Smooth muscle cell (in vitro differentiated cells): ENCODE results near the gene ADAMTSL3. TPM values are rescaled to one million over a fixed set of nuclear protein-coding genes. Genes with fewer than 3 reads are reported as not detected.

Experiments
- DNase-seq: peaks from one replicate; lab custom pipeline; 2025; ENCODE audit not compliant: unreplicated experiment; lab: John Stamatoyannopoulos, UW
- H2AFZ ChIP-seq: fragments of 200-600 bp; sonication (generic); 2 replicates; pipeline ENCODE4 v1.6.0; 2016; ENCODE audit warnings: antibody characterized with exemption, low read depth, mild to moderate bottlenecking
- H3F3A ChIP-seq: fragments of 200-600 bp; sonication (generic); 2 replicates; pipeline ENCODE4 v1.6.0; 2017; ENCODE audit warnings: antibody characterized with exemption, low read depth
- H3K27ac ChIP-seq: fragments of 200-600 bp; sonication (generic); 2 replicates; pipeline ENCODE4 v1.5.1; 2016; ENCODE audit warnings: low read depth, mild to moderate bottlenecking
- H3K27me3 ChIP-seq: fragments of 200-600 bp; sonication (generic); 2 replicates; pipeline ENCODE4 v1.6.1; 2016; ENCODE audit warnings: low read depth, mild to moderate bottlenecking
- H3K36me3 ChIP-seq: fragments of 200-600 bp; sonication (generic); 2 replicates; pipeline ENCODE4 v1.5.1; 2016; ENCODE audit warnings: low read depth
- H3K4me1 ChIP-seq: fragments of 200-600 bp; sonication (generic); 2 replicates; pipeline ENCODE4 v1.5.1; 2016; ENCODE audit warnings: low read depth
- H3K4me2 ChIP-seq: fragments of 200-600 bp; sonication (generic); 2 replicates; pipeline ENCODE4 v1.6.0; 2016; ENCODE audit warnings: mild to moderate bottlenecking
- H3K4me3 ChIP-seq: fragments of 200-600 bp; sonication (generic); 2 replicates; pipeline ENCODE4 v1.5.1; 2016; ENCODE audit warnings: mild to moderate bottlenecking
- H3K79me2 ChIP-seq: fragments of 200-600 bp; sonication (generic); 2 replicates; pipeline ENCODE4 v1.6.0; 2016; ENCODE audit warnings: low read depth, mild to moderate bottlenecking
- H3K9ac ChIP-seq: fragments of 200-600 bp; sonication (generic); 2 replicates; pipeline ENCODE4 v1.6.0; 2016; ENCODE audit warnings: low read depth
- H3K9me3 ChIP-seq: fragments of 200-600 bp; sonication (generic); replicated peaks from 2 replicates; pipeline ENCODE4 v1.5.1; 2016; ENCODE audit warnings: low read depth
- H4K20me1 ChIP-seq: fragments of 200-600 bp; sonication (generic); 2 replicates; pipeline ENCODE4 v1.6.0; 2016; ENCODE audit warnings: low read depth
- WGBS: methylation state at CpG from one replicate; pipeline ENCODE4 v1.1.7; 2016; ENCODE audit warnings: low lambda C conversion rate; 5-methylcytosine and 5-hydroxymethylcytosine counted together
- polyA plus RNA-seq: library from polyadenylated mRNA; unstranded; fragments of >200 nt; fragmentation: Nextera tagmentation; extraction: Ambion mirVana; gene quantifications from 2 replicates; pipeline ENCODE4 v1.2.1, GENCODE V29; 2016
- total RNA-seq: library from RNA; depleted of rRNA; stranded (reverse); fragments of >200 nt; gene quantifications from 2 replicates; pipeline ENCODE4 v1.2.3, GENCODE V29; 2014
- TF ChIP-seq, protein P1 (sequence below): fragments of 200-600 bp; sonication (generic); IDR thresholded peaks from 2 replicates; pipeline ENCODE4 v1.5.1; 2017; ENCODE audit warnings: borderline replicate concordance, mild to moderate bottlenecking, antibody characterized with exemption; ENCODE audit not compliant: insufficient read depth, poor library complexity, severe bottlenecking

ADAMTSL3 gene
- total and polyA plus RNA-seq, 2 experiments from 2014 or later = 0.17 to 0.22 TPM

DNA sequence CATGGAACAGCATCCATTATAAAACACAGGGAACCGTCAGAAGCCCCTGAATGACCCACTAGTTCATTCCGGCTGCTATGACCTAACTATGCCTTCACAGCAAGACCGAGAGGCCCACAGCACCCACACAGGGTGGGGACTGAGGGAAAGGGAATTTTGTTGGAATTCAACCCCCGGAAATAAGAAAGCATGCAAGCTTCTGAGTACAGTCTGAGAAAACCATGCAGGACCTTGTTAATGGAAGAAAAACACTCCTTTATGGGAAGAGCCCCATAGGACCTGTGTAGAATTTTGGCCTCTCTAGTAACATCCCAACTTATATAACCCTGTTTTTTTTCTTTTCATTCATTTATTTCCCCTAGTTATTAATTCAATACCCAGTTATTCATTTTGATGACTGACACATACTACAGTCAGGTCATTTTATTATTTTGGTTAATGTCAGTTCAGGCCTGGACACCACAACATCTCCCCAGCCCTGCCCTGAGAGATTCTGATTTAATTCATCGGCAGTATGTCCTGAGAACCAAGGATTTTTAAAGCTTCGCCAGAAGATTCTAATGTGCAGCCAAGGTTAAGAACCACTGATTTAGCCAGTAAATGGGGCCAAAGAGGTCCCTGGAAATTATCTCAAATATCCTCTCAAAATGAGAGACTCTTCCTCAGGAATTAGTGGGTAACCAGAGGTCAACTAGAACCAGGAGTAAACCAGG lies 350.0 kb downstream of the ADAMTSL3 start:
- no peak for DNase-seq
- no peaks in the 10 kb centered on the region for H3K79me2 ChIP-seq
- no peak overlapping the region for H3K27ac ChIP-seq
- H3K9ac ChIP-seq = no peak overlapping the region
- TF ChIP-seq, protein P1, sequence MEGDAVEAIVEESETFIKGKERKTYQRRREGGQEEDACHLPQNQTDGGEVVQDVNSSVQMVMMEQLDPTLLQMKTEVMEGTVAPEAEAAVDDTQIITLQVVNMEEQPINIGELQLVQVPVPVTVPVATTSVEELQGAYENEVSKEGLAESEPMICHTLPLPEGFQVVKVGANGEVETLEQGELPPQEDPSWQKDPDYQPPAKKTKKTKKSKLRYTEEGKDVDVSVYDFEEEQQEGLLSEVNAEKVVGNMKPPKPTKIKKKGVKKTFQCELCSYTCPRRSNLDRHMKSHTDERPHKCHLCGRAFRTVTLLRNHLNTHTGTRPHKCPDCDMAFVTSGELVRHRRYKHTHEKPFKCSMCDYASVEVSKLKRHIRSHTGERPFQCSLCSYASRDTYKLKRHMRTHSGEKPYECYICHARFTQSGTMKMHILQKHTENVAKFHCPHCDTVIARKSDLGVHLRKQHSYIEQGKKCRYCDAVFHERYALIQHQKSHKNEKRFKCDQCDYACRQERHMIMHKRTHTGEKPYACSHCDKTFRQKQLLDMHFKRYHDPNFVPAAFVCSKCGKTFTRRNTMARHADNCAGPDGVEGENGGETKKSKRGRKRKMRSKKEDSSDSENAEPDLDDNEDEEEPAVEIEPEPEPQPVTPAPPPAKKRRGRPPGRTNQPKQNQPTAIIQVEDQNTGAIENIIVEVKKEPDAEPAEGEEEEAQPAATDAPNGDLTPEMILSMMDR = no peak
- no peak overlapping the region for H2AFZ ChIP-seq
- no peak overlapping the region for H3K4me2 ChIP-seq
- no peaks in the 10 kb centered on the region for H3K36me3 ChIP-seq
- no peaks in the 10 kb centered on the region for H3K9me3 ChIP-seq
- no peak overlapping the region for H3K4me3 ChIP-seq
- 72% methylated on average over 6 of the region's 6 CpGs for WGBS
- no peaks in the 10 kb centered on the region for H3K27me3 ChIP-seq
- H4K20me1 ChIP-seq = no peaks in the 10 kb centered on the region
- H3F3A ChIP-seq = no peaks in the 10 kb centered on the region
- H3K4me1 ChIP-seq = no peaks in the 10 kb centered on the region

DNA sequence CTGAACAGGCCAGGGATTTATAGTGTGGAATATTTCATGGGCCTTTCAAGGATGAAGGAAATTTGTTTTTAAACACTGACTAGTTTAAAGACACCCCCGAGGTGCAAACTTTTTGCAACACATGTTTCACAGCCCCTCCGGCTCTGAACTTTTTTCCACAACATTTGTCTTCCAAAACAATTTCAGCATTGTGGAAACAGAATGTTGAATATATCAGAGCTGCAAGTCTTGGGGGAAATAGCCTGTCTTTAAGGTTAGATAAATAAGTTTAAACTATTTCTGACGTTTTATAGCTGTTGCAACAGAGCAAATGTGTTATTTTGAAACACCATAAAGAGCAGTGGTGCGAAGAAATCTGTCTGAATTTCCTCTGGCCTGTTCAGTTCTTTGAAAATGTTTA lies 352.5 kb downstream of the ADAMTSL3 start:
- no peak overlapping the region for H3K27ac ChIP-seq
- no peak overlapping the region for H3K4me2 ChIP-seq
- H3K9ac ChIP-seq = no peak overlapping the region
- no peak overlapping the region for H2AFZ ChIP-seq
- no peaks in the 10 kb centered on the region for H3K9me3 ChIP-seq
- WGBS = 78% methylated on average over 4 of the region's 4 CpGs
- TF ChIP-seq, protein P1 = no peak
- no peaks in the 10 kb centered on the region for H3K36me3 ChIP-seq
- no peaks in the 10 kb centered on the region for H3K79me2 ChIP-seq
- no peak for DNase-seq
- H4K20me1 ChIP-seq = no peaks in the 10 kb centered on the region
- no peaks in the 10 kb centered on the region for H3F3A ChIP-seq
- no peaks in the 10 kb centered on the region for H3K4me1 ChIP-seq
- H3K4me3 ChIP-seq = no peak overlapping the region
- H3K27me3 ChIP-seq = no peaks in the 10 kb centered on the region

DNA sequence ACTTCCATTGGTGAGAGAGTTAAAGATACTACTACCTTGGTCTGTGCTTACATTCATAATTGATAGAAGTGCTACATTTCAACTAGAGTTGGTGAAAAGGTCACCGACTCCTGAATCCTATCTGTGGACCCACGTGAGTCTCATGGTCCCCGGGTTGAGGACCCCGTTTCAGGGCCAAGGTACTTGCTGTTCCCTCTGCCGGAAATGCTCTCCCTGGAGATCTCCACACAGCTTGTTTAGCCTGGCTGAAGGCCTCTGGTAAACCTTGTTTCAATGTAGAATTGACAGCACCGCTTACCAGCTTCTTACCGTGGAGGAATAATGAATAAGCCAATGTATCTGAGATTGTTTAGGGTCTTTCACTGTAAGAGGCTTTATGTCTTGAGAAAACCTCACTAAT lies 355.7 kb downstream of the ADAMTSL3 start:
- Histone ChIP-seq H3K4me1 (no peaks in the 10 kb centered on the region), H3K9ac (no peak overlapping the region), H3K36me3 (no peaks in the 10 kb centered on the region), H3K79me2 (no peaks in the 10 kb centered on the region), H3K27me3 (no peaks in the 10 kb centered on the region), H2AFZ (no peak overlapping the region), H3K27ac (no peak overlapping the region), H3K4me3 (no peak overlapping the region), H3K9me3 (no peaks in the 10 kb centered on the region), H3F3A (no peaks in the 10 kb centered on the region), H4K20me1 (no peaks in the 10 kb centered on the region), H3K4me2 (no peak overlapping the region)
- TF ChIP-seq, protein P1 = no peak
- no peak for DNase-seq
- WGBS = 92% methylated on average over 7 of the region's 7 CpGs

DNA sequence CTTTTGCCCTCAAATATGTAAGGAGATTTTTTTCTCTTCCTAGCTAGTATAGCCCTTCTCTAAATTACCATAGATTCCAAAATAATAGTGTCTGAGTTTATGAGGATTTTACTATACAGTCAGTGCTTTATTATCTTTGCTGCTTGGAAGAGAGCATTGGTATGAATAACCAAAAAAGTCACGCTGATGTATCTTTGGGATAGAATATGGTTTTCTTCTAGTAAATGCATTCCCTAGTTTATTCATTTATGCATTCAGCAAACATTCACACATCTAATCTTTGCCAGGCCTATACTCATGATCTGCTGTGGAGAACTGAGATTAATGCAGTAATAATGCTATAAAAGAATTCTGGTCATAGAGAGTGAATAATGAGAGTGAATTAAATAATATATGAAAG lies 356.3 kb downstream of the ADAMTSL3 start:
- H3K27ac ChIP-seq = no peak overlapping the region
- H4K20me1 ChIP-seq = no peaks in the 10 kb centered on the region
- H3K4me2 ChIP-seq = no peak overlapping the region
- no peak overlapping the region for H3K9ac ChIP-seq
- H2AFZ ChIP-seq = no peak overlapping the region
- no peaks in the 10 kb centered on the region for H3K27me3 ChIP-seq
- H3K36me3 ChIP-seq = no peaks in the 10 kb centered on the region
- WGBS = 93% methylated on average over 1 of the region's 1 CpG
- no peak overlapping the region for H3K4me3 ChIP-seq
- TF ChIP-seq, protein P1 = no peak
- no peak for DNase-seq
- no peaks in the 10 kb centered on the region for H3F3A ChIP-seq
- no peaks in the 10 kb centered on the region for H3K79me2 ChIP-seq
- H3K4me1 ChIP-seq = no peaks in the 10 kb centered on the region
- H3K9me3 ChIP-seq = no peaks in the 10 kb centered on the region
